ENCODE data around the gene KPNB1.

Gene KPNB1

DNA sequence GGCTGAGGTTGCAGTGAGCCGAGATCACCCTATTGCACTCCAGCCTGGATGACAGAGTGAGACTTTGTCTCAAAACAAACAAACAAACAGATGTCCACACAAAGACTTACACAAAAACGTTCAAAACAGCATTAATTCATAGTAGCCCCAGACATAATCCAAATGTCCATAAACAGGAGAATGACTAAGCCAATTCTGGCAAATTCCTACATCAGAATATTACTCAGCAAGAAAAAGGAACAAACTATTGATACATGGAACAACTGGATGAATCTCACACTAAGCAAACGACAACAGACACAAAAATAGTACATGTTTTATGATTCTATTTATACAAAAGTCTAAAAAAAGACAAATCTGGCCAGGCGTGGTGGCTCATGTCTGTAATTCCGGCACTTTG, 10.8 kb upstream of the KPNB1 start:
- no peak for DNase-seq

DNA sequence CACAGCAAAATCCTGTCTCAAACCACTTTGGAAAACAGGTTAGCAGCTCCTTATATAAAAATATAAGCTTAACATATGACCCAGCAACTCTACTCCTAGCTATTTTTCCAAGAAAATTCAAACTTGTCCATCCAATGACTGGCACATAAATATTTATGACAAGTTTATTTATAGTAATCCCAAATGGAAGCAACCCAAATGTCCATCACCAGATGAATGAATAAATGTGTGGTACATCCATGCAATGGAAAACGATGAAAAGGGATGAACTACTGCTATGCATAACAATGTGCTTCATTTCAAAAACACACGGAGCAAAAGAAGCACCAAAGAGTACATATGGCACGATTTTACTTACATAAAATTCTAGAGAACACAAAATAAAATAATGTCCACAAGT, 9.6 kb upstream of the KPNB1 start:
- no peak for DNase-seq

DNA sequence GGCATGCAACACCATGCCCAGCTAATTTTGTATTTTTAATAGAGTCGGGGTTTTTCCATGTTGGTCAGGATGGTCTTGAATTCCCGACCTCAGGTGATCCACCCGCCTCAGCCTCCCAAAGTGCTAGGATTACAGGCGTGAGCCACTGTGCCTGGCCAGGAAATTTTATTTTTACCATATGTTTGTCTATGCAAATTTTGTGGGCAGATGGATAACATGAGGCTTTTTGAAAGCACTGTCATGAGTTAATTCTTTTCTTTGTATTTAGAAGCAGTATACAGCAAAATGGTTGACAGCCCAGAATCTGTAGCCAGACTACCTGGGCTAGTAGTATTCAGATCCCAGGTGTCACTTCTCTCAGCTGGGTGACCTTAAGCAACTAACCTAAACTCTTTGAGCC, 8.5 kb upstream of the KPNB1 start:
- no peak for DNase-seq

DNA sequence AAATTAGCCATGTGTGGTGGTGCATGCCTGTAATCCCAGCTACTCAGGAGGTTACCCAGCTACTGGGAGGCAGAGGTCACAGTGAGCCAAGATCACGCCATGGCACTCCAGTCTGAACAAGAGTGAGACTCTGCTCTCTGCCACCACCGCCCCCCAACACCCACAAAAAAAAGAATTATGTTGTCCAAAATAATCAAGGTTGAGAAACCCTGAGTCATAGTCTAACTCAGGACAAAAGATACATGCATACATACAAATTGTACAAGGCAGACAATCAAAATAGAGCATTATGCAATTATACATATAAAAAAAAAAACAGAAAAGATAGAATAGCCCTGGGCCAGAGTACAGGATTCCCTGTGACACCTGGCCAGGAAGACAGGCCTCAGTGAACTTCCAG, 6.6 kb upstream of the KPNB1 start:
- no peak for DNase-seq

DNA sequence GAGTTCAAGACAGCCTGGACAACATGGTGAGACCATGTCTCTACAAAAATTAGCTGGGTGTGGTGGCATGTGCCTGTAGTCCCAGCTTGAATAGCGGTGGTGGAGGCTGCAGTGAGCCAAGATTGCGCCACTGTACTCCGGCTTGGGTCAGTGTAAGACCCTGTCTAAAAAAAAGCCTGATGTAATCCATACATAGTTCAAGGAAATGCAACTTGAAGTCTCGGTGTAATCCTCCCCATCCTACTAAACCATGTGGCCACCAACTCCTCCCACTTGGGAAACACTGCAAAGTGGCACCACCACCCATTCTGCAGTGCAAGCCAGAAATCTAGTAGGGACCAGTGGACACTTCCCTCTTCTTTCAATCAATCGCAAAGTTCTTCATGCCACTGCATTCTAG, 5.4 kb upstream of the KPNB1 start:
- no peak for DNase-seq

DNA sequence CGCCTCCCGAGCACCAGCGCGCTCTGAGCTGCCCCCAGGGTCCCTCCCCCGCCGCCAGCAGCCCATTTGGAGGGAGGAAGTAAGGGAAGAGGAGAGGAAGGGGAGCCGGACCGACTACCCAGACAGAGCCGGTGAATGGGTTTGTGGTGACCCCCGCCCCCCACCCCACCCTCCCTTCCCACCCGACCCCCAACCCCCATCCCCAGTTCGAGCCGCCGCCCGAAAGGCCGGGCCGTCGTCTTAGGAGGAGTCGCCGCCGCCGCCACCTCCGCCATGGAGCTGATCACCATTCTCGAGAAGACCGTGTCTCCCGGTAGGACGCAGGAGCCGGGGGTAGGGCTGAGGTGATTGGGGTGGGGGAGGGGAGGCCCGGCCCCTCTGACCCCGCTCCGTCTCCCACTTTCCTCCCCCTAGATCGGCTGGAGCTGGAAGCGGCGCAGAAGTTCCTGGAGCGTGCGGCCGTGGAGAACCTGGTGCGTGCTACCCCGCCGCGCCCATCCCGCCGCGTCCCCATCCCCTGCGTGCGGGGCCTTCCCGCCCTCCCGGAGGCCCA, 329 bp downstream of the KPNB1 start:
- DNase-seq: peak in 1 of 2 donors; percentile 65

DNA sequence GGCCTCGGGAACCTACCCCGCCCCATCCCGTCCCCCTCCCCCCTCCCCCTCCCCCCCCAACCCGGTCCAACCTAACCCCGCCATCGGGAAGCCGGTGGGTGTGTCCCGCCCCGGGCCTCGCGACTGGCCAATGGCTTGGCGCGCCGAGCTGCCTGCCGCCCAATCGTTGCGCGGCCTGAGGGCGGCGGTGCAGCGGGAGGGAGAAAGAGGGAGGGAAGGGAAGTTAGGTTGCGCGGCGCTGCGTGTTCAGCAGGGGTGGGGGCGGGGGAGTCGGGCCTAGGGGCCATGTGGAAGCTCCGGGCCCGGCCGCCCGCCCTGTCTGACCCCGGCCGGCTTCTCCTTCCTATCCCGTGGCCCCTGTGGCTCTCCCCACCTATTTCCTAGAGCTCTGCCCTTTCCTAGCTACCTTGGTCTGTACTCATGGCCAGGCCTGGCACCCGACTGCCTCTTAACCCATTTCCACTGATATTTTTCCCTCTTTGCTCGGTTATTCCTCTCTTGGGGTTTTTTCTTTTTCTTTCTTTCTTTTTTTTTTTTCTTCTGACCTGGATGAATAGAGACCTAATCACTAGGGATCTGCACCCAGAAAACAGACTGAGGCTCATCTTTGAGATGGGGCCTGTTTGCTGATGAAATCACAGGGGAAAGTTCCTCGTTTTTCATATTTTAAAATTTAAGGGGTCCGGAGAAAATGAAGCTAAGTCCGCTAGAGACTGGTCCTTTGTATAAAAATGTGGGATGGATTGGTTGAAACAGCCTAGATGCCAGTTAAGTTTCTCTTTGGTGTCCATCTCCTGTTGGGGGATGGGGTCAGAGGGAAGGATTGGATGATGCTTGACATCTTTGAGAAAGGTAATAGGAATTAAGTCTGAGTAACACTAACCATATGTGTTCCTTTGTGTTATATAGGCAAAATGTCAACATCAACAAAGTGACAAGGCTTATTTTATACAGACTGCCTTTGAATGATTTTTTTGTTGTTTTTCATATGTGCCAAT, 1.1 kb downstream of the KPNB1 start:
- peak; percentile 93 to 96 for DNase-seq

DNA sequence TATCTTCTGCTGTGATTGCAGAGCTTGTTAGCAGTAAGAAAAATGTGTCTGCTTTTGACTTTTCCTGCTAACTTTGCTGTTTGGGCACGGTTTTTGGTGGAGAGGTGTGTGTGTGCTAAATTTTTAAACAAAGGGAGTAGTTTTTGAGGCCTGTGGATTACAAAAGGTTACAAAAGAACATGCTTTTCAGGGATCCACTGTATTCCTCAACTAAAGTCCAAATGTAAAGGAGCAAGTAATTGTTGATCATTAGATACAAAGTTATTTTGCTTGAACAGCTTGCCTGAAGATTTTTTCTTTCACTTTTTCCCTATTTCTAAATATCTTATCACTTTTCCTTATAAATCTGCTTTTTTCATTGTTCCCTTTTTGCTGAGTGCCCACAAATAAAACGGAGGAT, 2.0 kb downstream of the KPNB1 start:
- no peak for DNase-seq

DNA sequence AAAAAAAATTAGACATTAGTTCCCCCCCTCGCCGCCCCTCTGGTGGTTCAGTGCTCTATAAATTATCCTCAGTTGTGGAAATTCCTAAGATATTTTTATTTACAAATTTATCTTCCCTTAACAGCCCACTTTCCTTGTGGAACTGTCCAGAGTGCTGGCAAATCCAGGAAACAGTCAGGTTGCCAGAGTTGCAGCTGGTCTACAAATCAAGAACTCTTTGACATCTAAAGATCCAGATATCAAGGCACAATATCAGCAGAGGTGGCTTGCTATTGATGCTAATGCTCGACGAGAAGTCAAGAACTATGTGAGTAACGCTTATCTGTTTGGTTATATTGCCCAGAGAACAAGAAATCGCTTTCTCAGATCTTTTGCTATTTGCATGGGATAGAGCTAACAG, 2.9 kb downstream of the KPNB1 start:
- no peak for DNase-seq

DNA sequence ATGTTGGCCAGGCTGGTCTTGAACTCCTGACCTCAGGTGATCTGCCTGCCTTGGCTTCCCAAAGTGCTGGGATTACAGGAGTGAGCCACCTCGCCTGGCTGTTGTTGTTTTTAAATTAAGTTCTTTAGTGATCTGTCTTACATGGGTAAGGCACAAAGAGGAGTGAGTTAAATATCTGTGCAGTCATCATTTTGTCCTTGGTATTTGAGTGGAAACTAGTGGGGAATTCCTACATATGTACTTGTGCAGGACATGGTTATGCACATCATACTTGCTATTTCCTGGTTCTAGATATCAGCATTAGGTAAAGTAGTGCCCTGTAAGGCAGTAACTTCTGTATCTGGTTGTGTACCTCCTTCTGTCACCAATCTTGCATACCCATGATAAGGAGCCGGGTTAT, 3.7 kb downstream of the KPNB1 start:
- no peak for DNase-seq

DNA sequence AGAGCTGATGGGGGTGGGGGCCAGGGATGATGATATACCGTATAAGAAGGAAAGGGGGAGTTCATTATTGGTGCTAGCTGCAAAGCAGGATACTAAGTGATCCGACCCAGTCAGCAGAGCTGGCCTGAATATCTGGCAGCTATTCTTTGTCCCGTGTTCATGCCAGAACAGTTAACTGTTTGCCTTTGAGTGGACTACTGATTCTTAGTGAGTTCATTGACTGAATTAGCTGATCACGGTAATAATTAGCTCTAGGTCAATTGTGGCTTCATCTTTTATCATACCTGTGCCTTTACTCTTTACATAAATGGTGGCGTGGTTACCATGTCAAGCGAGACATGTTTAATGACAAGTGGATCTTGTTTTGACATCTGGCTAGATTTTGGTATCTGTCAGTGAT, 5.3 kb downstream of the KPNB1 start:
- DNase-seq: no peak

DNA sequence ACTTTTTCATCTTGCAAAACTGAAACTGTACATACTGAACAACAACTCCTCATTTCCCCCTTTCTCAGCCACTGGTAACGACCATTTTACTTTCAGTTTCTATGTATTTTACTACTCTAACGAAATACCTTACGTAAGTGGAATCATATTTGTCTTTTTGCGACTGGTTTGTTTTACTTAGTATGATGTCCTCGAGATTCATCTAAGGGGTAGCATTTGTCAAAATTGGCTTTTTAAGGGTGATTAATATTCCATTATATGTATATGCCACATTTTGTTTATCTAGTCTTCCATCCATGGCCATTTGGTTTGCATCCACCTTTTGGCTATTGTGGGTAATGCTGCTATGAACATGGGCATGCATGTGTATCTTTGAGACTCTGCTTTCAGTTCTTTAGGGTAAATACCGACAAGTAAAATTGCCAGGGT, 10.4 kb downstream of the KPNB1 start:
- no peak for DNase-seq

DNA sequence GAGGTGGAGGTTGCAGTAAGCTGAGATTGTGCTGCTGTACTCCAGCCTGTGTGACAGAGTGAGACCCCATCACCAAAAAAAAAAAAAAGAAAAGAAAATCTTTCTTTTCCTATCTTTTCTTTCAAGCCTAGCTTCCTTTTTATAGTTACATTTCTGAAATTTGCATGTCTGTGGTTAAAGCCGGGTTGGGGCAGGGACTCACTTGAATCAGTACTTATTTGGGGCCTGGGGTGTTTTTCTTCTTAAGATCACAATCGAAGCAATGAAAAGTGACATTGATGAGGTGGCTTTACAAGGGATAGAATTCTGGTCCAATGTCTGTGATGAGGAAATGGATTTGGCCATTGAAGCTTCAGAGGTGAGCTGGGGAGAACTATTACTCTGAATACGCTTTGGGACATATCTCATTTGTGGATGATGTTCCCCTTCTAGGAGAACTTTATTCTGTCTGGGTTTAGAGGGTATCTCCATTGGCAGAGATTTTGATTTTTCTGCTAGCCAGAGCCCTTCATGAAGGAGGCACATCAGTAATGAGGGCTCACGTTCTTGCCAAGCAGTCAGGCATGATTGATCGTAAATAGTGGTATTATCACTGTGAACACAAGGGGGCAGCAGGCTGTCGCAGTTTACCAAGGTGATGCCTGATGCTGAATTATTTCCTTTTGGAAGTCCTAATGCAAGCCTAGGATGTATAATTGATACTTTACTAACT, 14.3 kb downstream of the KPNB1 start:
- peak; percentile 62 to 74 for DNase-seq

DNA sequence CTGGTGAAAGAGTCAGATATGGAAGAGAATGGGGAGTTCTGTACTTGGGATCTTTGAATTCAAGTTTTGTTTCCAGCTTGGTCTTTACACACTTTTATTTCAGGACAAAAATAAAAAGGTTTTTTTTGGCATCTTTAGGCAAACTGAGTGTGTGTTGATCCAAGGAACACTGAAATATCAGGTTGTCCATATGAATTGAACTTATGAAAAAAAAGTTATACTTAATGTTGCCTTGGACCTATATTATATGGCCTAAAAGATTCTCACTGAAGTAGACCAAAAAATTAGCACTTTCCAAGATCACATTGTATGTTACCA, 14.9 kb downstream of the KPNB1 start:
- no peak for DNase-seq

DNA sequence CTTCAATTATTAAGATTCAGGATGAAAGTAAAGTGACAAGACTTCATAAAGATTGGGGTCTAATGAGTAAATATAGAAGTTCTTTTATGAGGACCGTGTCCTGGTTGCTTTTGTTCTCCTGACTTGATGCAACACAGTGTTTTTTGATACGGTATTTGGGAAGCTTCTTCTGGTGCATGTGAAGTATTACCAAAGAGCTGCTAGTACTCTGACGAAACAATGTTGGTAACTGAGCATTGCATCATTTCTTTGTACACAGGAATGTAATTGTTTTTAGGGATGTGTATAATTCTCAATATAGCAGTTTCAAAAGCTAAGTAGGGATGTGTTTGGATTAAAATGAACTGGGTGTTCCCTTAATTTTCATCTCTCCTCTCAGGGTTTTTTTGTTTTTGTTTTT, 15.9 kb downstream of the KPNB1 start:
- DNase-seq: no peak

DNA sequence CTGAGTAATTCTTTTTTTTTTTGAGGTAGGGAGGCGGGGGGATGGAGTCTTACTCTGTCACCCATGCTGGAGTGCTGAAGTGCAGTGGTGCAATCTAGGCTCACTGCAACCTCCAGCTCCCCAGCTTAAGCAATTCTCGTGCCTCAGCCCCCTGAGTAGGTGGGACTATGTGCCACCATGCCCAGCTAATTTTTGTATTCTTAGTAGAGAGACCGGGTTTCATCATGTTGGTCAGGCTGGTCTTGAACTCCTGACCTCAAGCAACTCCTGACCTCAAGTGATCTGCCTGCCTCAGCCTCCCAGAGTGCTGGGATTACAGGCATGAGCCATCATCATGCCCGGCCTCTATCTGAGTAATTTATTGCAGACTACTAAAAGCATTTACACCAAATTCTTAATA, 19.4 kb downstream of the KPNB1 start:
- no peak for DNase-seq

DNA sequence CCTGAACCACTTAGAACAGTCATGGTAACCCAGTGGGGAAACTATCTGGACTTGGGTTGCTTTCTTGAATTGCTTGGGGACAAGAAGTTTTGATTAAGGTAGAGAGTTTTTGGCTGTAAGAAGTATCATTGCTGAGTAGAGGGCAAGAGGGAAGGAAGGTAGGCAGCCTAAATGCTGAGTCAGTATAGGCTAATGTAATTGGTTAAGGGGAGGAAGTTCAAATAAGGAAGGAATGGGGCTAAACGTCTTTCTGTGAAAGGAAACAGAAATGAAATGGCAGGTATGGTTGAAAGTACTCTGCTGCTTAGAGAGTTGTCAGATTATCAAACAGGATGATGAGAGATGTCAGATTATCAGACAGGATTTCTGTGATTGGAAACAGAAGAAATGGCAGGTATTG, 20.3 kb downstream of the KPNB1 start:
- DNase-seq: no peak

DNA sequence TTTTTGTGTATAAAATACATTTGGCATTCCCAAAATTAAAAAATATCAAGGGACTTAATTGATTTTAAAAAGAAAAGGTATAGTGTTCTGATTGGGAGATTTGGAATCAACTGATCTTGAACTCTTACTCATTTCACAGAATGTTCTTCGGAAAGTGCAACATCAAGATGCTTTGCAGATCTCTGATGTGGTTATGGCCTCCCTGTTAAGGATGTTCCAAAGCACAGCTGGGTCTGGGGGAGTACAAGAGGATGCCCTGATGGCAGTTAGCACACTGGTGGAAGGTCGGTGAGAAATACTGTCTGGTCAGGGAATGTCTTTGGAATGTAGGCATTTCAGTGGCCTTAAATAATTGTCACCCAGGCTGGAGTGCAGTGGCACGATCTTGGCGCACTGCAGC, 24.8 kb downstream of the KPNB1 start:
- DNase-seq: no peak

DNA sequence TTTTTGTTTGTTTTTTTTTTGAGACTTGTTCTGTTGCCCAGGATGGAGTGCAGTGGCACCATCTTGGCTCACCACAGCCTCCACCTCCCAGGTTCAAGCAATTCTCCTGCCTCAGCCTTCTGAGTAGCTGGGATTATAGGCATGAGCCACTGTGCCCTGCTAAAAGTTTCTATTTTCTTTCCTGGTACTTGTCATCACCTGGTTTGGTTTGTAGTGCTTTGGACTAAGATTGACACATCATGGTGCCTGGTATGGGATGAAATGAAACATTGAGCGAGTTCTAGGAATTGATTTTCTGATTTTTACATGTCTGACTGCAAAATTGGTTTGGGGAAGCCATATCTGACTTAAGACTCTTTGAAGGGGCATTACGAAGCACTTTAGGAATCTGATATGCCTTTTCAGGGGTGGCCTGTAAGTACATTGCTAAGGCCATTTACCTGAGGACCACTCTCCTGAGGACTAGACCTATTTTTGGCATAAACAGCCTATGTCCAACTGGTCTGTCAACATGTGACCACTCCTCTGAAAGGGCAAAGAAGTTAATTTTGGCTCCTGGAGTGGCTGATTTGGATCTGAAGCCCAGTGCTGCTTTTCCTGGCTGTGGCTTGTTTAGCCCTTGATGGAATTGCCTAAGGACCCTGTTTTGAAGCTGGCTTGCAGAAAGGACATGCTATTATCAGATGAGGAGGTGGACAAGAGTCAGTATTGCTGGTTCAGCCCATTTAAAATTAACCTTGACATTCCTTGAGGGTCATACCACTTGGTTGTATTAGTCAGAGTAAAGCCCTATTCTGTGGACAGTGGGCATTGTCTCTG, 25.9 kb downstream of the KPNB1 start:
- DNase-seq: no peak

DNA sequence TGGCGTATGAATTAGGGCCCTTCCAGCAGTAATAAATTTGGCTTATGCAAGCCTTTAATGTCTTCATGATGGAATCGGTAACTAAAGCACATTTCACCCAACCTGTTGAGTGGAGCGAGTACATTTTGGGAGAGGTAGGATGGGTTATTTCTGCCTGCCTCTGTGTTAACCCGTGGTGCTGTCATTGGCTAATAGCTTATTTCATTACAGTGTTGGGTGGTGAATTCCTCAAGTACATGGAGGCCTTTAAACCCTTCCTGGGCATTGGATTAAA, 26.4 kb downstream of the KPNB1 start:
- DNase-seq: no peak

DNA sequence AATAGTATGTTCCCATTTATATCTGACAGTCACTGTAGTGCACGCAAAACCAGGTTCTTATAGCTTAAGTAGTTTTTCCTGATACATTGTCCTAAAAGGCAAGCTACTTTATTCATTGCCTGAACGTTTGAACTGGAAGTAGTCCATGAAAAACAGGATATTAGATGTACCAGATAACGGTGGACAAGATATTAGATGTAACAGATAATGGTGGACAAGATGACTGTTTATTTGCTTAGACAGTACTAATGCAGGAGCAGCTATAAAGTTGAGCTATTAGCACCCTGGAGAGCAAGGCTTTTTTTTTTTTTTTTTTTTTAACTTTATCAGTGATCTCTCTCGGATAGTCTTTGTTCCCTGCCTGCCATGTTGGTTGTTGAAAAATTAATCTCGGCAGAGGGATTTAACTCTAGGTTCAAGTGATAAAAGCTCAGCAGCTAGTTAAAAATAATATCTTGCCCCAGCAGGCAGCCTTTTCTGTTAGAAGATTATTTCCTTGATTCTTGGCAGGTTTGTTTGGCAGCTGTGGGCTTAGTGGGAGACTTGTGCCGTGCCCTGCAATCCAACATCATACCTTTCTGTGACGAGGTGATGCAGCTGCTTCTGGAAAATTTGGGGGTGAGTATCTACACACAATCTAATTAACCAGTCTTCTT, 26.9 kb downstream of the KPNB1 start:
- no peak for DNase-seq

DNA sequence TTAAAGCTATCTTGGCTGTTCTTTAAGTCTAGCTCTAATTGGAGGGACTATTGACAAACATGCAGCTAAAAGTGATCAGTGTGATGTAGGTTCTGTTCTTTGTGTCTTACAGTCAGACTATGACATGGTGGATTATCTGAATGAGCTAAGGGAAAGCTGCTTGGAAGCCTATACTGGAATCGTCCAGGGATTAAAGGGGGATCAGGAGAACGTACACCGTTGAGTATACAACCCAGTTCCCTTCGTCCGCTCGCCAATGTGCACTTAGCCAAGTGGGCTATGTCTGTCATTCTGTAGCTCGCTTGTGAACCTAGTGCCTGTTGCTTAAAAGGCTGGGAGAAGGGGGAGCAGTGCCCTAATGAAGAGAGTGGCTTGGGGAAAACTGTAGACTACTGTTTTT, 28.5 kb downstream of the KPNB1 start:
- DNase-seq: no peak

DNA sequence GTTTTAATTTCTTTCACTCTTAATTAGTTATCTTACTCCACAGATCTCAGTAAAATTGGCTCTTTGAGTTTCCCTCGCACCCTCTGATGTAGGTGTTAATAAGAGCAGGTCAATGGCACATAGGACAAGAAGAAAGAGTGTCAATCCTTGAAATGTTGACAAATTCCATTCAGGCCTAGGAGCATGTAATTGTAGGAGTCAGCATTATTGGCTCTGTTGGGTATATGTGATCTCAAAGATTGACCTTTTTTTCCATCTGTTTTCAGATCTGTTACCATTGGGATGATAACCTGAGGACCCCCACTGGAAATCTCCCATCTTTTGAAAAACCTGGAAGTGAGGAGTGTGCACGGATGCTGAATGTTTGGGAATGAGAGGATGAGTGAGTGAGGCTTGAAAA, 32.4 kb downstream of the KPNB1 start:
- DNase-seq: no peak
